CD14-positive monocyte (primary cell): ENCODE results near the gene OPN3. TPM values are rescaled to one million over a fixed set of nuclear protein-coding genes. Genes with fewer than 3 reads are reported as not detected.
A peak's percentile ranks its signal among the peaks of the same experiment; 100 is the strongest.

Source experiments
- DNase-seq, 3 donors: peaks; one replicate each; pipeline ENCODE4 v3.0.0-alpha.2; 2011 to 2022
- H2AFZ ChIP-seq: 2 replicates; pipeline ENCODE4 v1.6.0; 2012; ENCODE audit warnings: mild to moderate bottlenecking, low read depth, low read length, inconsistent platforms; ENCODE audit not compliant: insufficient read depth, poor library complexity, severe bottlenecking
- H3K27ac ChIP-seq, 2 donors: 1 replicate in 1 of 2; 2 replicates in 1 of 2; pipeline ENCODE4 v1.5.1; 2012 to 2013; ENCODE audit warnings: low read length in 2 of 2, control low read depth in 1 of 2, inconsistent platforms in 1 of 2, low read depth in 1 of 2, mild to moderate bottlenecking in 1 of 2
- H3K27me3 ChIP-seq, 2 donors: one replicate each; pipeline versions ENCODE4 v1.6.0 to v1.6.1; 2011 to 2013; ENCODE audit warnings: low read length in 2 of 2; ENCODE audit not compliant: control insufficient read depth in 2 of 2, insufficient read depth in 2 of 2
- H3K36me3 ChIP-seq, 2 donors: replicated peaks in 1 of 2; 1 replicate in 1 of 2; 2 replicates in 1 of 2; pipeline versions ENCODE4 v1.5.1 to v1.6.1; 2012 to 2013; ENCODE audit warnings: low read length in 2 of 2, control low read depth in 1 of 2, inconsistent platforms in 1 of 2, mild to moderate bottlenecking in 1 of 2; ENCODE audit not compliant: insufficient read depth in 2 of 2, control insufficient read depth in 1 of 2
- H3K4me1 ChIP-seq, 2 donors: 1 replicate in 1 of 2; 2 replicates in 1 of 2; pipeline versions ENCODE4 v1.5.1 to v1.6.1; 2012 to 2013; ENCODE audit warnings: low read length in 2 of 2, control low read depth in 1 of 2, inconsistent platforms in 1 of 2, mild to moderate bottlenecking in 1 of 2, moderate library complexity in 1 of 2; ENCODE audit not compliant: insufficient read depth in 2 of 2, control insufficient read depth in 1 of 2
- H3K4me2 ChIP-seq: replicated peaks from 2 replicates; pipeline ENCODE3; 2012; ENCODE audit warnings: low read length, moderate library complexity, mild to moderate bottlenecking; ENCODE audit not compliant: poor library complexity, severe bottlenecking; ENCODE audit errors: extremely low read depth
- H3K4me3 ChIP-seq, 3 experiments: fragments of 200-600 bp in 1 of 3; sonication (generic) in 1 of 3; replicated peaks in 1 of 3; 1 replicate in 2 of 3; 2 replicates in 1 of 3; pipeline ENCODE4 v1.5.1; 2011 to 2013; ENCODE audit warnings: low read length in 3 of 3, mild to moderate bottlenecking in 3 of 3, control low read depth in 2 of 3, low read depth in 2 of 3, inconsistent platforms in 1 of 3, moderate library complexity in 1 of 3
- H3K79me2 ChIP-seq: 2 replicates; pipeline ENCODE4 v1.6.0; 2012; ENCODE audit warnings: mild to moderate bottlenecking, control low read depth, inconsistent platforms, low read length, moderate library complexity; ENCODE audit not compliant: insufficient read depth
- H3K9ac ChIP-seq: 2 replicates; pipeline ENCODE4 v1.6.0; 2017; ENCODE audit warnings: low read length, mild to moderate bottlenecking; ENCODE audit not compliant: insufficient read depth, poor library complexity, severe bottlenecking
- H3K9me3 ChIP-seq, 2 donors: replicated peaks in 1 of 2; 1 replicate in 1 of 2; 2 replicates in 1 of 2; pipeline versions ENCODE4 v1.5.1 to v1.6.1; 2012 to 2013; ENCODE audit warnings: low read length in 2 of 2, control low read depth in 1 of 2; ENCODE audit not compliant: control insufficient read depth in 1 of 2, insufficient read depth in 1 of 2
- H4K20me1 ChIP-seq: 2 replicates; pipeline ENCODE4 v1.6.0; 2012; ENCODE audit warnings: mild to moderate bottlenecking, low read length, control low read depth, moderate library complexity; ENCODE audit not compliant: insufficient read depth
- H3K27ac Mint-ChIP-seq, 7 donors: one replicate each; pipeline ENCODE4 v1.8.0; 2020; ENCODE audit warnings: mild to moderate bottlenecking in 7 of 7, mixed read lengths in 7 of 7, moderate library complexity in 6 of 7, inconsistent platforms in 2 of 7
- H3K27me3 Mint-ChIP-seq, 3 donors: one replicate each; pipeline ENCODE4 v1.8.0; 2021 to 2022; ENCODE audit warnings: low read depth in 3 of 3, mild to moderate bottlenecking in 3 of 3, mixed read lengths in 3 of 3, moderate library complexity in 3 of 3, inconsistent platforms in 1 of 3
- H3K36me3 Mint-ChIP-seq, 2 donors: one replicate each; pipeline ENCODE4 v1.8.0; 2020; ENCODE audit warnings: mixed read lengths in 2 of 2, inconsistent platforms in 1 of 2, mild to moderate bottlenecking in 1 of 2
- H3K4me1 Mint-ChIP-seq: one replicate; pipeline ENCODE4 v1.8.0; 2020; ENCODE audit warnings: mild to moderate bottlenecking, mixed read lengths
- H3K4me3 Mint-ChIP-seq, 2 donors: one replicate each; pipeline ENCODE4 v1.8.0; 2020; ENCODE audit warnings: mild to moderate bottlenecking in 2 of 2, mixed read lengths in 2 of 2, moderate library complexity in 1 of 2
- H3K9me3 Mint-ChIP-seq, 7 donors: one replicate each; pipeline ENCODE4 v1.8.0; 2020 to 2022; ENCODE audit warnings: mixed read lengths in 7 of 7, mild to moderate bottlenecking in 6 of 7, moderate library complexity in 6 of 7, inconsistent platforms in 2 of 7
- WGBS: methylation state at CpG from one replicate; pipeline ENCODE4 v1.1.5; 2013; ENCODE audit warnings: missing lambda C conversion rate; ENCODE audit not compliant: insufficient coverage; 5-methylcytosine and 5-hydroxymethylcytosine counted together
- intact Hi-C, 2 donors: fragments of 100-400 bp; cut with micrococcal nuclease; formaldehyde crosslinking; loops; one replicate each; pipeline versions ENCODE4 v1.15.0 to v1.15.1; 2023
- polyA plus RNA-seq, 3 donors: library from polyadenylated mRNA; depleted of rRNA in 1 of 3; unstranded in 2 of 3; stranded (reverse) in 1 of 3; fragments of 300-500 nt in 2 of 3; fragments of >200 nt in 1 of 3; fragmentation: Illumina TruSeq in 2 of 3; gene quantifications; 1 replicate in 2 of 3; 2 replicates in 1 of 3; pipeline ENCODE4 v1.2.3, GENCODE V29; 2012 to 2021
- TF ChIP-seq, protein P1 (sequence below): fragments of 200-600 bp; IDR thresholded peaks from one replicate; pipeline ENCODE4 v1.8.0; 2022; ENCODE audit warnings: antibody characterized with exemption, mild to moderate bottlenecking

OPN3 gene
- polyA plus RNA-seq, 3 donors: 14.5 to 56.1 (median 55.2) TPM

DNA sequence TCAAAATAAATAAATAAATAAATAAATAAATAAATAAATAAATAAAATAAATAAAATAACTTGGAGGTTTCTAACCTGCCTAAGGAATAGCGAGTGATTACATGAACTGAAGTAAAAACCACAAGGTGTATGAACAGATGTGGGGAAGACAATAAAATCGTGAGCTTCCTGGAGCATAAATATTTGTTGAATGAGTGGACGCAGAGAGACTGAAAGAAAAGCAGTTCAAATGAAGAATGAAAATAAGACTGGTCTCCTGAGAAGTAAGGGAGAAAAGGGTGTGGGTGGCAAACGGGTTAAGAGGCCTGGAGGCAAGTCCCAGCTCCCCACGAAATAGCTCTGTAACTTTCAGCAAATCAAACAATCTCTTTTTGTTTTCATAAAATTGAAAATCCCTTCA lies 33.6 kb downstream of the OPN3 start:
- Histone ChIP-seq H3K4me1 (peaks cover 5 to 14% of the 10 kb centered on the region in 2 donors), H3K27me3 (no peaks in the 10 kb centered on the region), H3K4me2 (no peak overlapping the region), H3K9ac (no peak overlapping the region), H3K79me2 (peaks cover 7% of the 10 kb centered on the region), H3K9me3 (no peaks in the 10 kb centered on the region), H4K20me1 (no peaks in the 10 kb centered on the region), H3K27ac (no peak overlapping the region), H3K36me3 (peaks cover 5 to 28% of the 10 kb centered on the region in 2 donors), H3K4me3 (no peak overlapping the region), H2AFZ (no peak overlapping the region)
- peaks cover 0 to 2% (median 0%) of the 10 kb centered on the region in 3 donors for H3K27me3 Mint-ChIP-seq
- 94% methylated on average over 2 of the region's 5 CpGs for WGBS
- intact Hi-C loops: no loop called here
- peaks cover 24% of the 10 kb centered on the region for H3K4me1 Mint-ChIP-seq
- DNase-seq: no peak
- H3K9me3 Mint-ChIP-seq: no peaks in the 10 kb centered on the region
- no peak overlapping the region for H3K4me3 Mint-ChIP-seq
- peak overlapping the region in 1 of 7 donors; percentile 56 for H3K27ac Mint-ChIP-seq
- TF ChIP-seq, protein P1, sequence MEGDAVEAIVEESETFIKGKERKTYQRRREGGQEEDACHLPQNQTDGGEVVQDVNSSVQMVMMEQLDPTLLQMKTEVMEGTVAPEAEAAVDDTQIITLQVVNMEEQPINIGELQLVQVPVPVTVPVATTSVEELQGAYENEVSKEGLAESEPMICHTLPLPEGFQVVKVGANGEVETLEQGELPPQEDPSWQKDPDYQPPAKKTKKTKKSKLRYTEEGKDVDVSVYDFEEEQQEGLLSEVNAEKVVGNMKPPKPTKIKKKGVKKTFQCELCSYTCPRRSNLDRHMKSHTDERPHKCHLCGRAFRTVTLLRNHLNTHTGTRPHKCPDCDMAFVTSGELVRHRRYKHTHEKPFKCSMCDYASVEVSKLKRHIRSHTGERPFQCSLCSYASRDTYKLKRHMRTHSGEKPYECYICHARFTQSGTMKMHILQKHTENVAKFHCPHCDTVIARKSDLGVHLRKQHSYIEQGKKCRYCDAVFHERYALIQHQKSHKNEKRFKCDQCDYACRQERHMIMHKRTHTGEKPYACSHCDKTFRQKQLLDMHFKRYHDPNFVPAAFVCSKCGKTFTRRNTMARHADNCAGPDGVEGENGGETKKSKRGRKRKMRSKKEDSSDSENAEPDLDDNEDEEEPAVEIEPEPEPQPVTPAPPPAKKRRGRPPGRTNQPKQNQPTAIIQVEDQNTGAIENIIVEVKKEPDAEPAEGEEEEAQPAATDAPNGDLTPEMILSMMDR: no peak
- peaks cover 30 to 34% of the 10 kb centered on the region in 2 donors for H3K36me3 Mint-ChIP-seq

GRCh38 chr1:241605146-241605805 lies 34.9 kb downstream of the OPN3 start:
- H3K4me3 ChIP-seq: no peak overlapping the region
- Mint-ChIP-seq H3K4me3 (no peak overlapping the region), H3K27me3 (peaks cover 0 to 2% (median 0%) of the 10 kb centered on the region in 3 donors), H3K4me1 (peaks cover 33% of the 10 kb centered on the region), H3K9me3 (no peaks in the 10 kb centered on the region), H3K36me3 (peaks cover 37 to 38% of the 10 kb centered on the region in 2 donors), H3K27ac (peak overlapping the region in 4 of 7 donors; percentile 26 to 55 (median 29))
- H3K27ac ChIP-seq: peak overlapping the region in 1 of 2 donors; percentile 15
- peaks cover 5 to 35% of the 10 kb centered on the region in 2 donors for H3K36me3 ChIP-seq
- 66% methylated on average over 5 of the region's 9 CpGs for WGBS
- TF ChIP-seq, protein P1: peak; percentile 15
- H2AFZ ChIP-seq: no peak overlapping the region
- no peak overlapping the region for H3K9ac ChIP-seq
- H3K27me3 ChIP-seq: no peaks in the 10 kb centered on the region
- H3K9me3 ChIP-seq: no peaks in the 10 kb centered on the region
- intact Hi-C loops: no loop called here
- DNase-seq: peak in 1 of 3 donors; percentile 62
- no peak overlapping the region for H3K4me2 ChIP-seq
- H3K79me2 ChIP-seq: peaks cover 4% of the 10 kb centered on the region
- no peaks in the 10 kb centered on the region for H4K20me1 ChIP-seq
- H3K4me1 ChIP-seq: peaks cover 0 to 8% of the 10 kb centered on the region in 2 donors
